Colonic mucosa (tissue), 4 donors: ENCODE data around the gene SLC5A6. TPM values are rescaled to one million over a fixed set of nuclear protein-coding genes. Genes with fewer than 3 reads are reported as not detected.

ENCODE experiments used
- DNase-seq: peaks from one replicate; pipeline ENCODE4 v3.0.0-alpha.2; 2020
- H3K27ac ChIP-seq: fragments of 200-600 bp; one replicate; pipeline ENCODE4 v1.8.0; 2021
- H3K27me3 ChIP-seq: fragments of 200-600 bp; one replicate; pipeline ENCODE4 v1.8.0; 2021
- H3K36me3 ChIP-seq: fragments of 200-600 bp; one replicate; pipeline ENCODE4 v1.8.0; 2021
- H3K4me1 ChIP-seq: fragments of 200-600 bp; one replicate; pipeline ENCODE4 v1.8.0; 2021; ENCODE audit warnings: mild to moderate bottlenecking
- H3K4me3 ChIP-seq: fragments of 200-600 bp; one replicate; pipeline ENCODE4 v1.8.0; 2021
- H3K9ac ChIP-seq, 2 donors: one replicate each; pipeline ENCODE4 v1.7.0; 2013; ENCODE audit warnings: control low read depth in 2 of 2, low read depth in 2 of 2, low read length in 2 of 2
- H3K9me3 ChIP-seq: fragments of 200-600 bp; one replicate; pipeline ENCODE4 v1.8.0; 2021
- CTCF ChIP-seq: fragments of 200-600 bp; IDR thresholded peaks from one replicate; pipeline ENCODE4 v1.8.0; 2022; ENCODE audit warnings: antibody characterized with exemption, mild to moderate bottlenecking
- intact Hi-C: fragments of 100-400 bp; cut with DNase I; formaldehyde crosslinking; loops from one replicate; pipeline ENCODE4 v1.14.1; 2022
- total RNA-seq, 2 donors: library from RNA; stranded (reverse); fragmentation: NEBNext Ultra II Directional in 1 of 2; extraction: Animal tissue kit (Norgen Biotek cat#: 25700) in 1 of 2; gene quantifications; one replicate each; pipeline ENCODE4 v1.2.1, GENCODE V29; 2021
- donor health status: healthy.
- donor health status: DM: no; HTN: no; CAD: no.
- donor health status: DM: no; HTN: no; CAD: no.

SLC5A6 gene
- total RNA-seq, 2 donors from 2014 or later = 19.4 to 57.5 TPM

- Histone ChIP-seq H3K27me3 (no peaks in the 10 kb centered on the region), H3K36me3 (no peaks in the 10 kb centered on the region), H3K4me1 (peaks cover 4% of the 10 kb centered on the region), H3K9ac (peak overlapping the region; percentile 68 to 86), H3K4me3 (peak overlapping the region; percentile 79), H3K27ac (peak overlapping the region; percentile 97), H3K9me3 (no peaks in the 10 kb centered on the region)
- DNase-seq = no peak
- no peak for TF ChIP-seq CTCF
- intact Hi-C loops = no loop called here
These were observed 676 bp downstream of the SLC5A6 start for GRCh38 chr2:27211241-27211942.

GRCh38 chr2:27209621-27210401, 2.3 kb downstream of the SLC5A6 start:
- no peak overlapping the region for H3K4me3 ChIP-seq
- H3K27me3 ChIP-seq = no peaks in the 10 kb centered on the region
- peaks cover 4% of the 10 kb centered on the region for H3K4me1 ChIP-seq
- intact Hi-C loops = no loop called here
- peak overlapping the region; percentile 12 for H3K27ac ChIP-seq
- peak; percentile 34 for DNase-seq
- peak overlapping the region in 1 of 2 donors; percentile 5 for H3K9ac ChIP-seq
- H3K9me3 ChIP-seq = no peaks in the 10 kb centered on the region
- H3K36me3 ChIP-seq = no peaks in the 10 kb centered on the region
- no peak for TF ChIP-seq CTCF

- Histone ChIP-seq H3K4me3 (no peak overlapping the region), H3K36me3 (no peaks in the 10 kb centered on the region), H3K9ac (no peak overlapping the region), H3K9me3 (no peaks in the 10 kb centered on the region), H3K27me3 (no peaks in the 10 kb centered on the region), H3K27ac (no peak overlapping the region), H3K4me1 (peaks cover 4% of the 10 kb centered on the region)
- DNase-seq = no peak
- TF ChIP-seq CTCF = no peak
- intact Hi-C loops = no loop called here
These were observed 3.5 kb downstream of the SLC5A6 start for GRCh38 chr2:27208486-27209050.

- H3K9me3 ChIP-seq = no peaks in the 10 kb centered on the region
- no peak for DNase-seq
- no peak overlapping the region for H3K9ac ChIP-seq
- H3K36me3 ChIP-seq = no peaks in the 10 kb centered on the region
- intact Hi-C loops = no loop called here
- H3K27me3 ChIP-seq = no peaks in the 10 kb centered on the region
- H3K27ac ChIP-seq = no peak overlapping the region
- peaks cover 4% of the 10 kb centered on the region for H3K4me1 ChIP-seq
- no peak overlapping the region for H3K4me3 ChIP-seq
- TF ChIP-seq CTCF = no peak
These were observed 5.7 kb downstream of the SLC5A6 start for GRCh38 chr2:27206346-27206745.

- intact Hi-C loops = no loop called here
- Histone ChIP-seq H3K27me3 (no peaks in the 10 kb centered on the region), H3K9ac (no peak overlapping the region), H3K27ac (no peak overlapping the region), H3K36me3 (no peaks in the 10 kb centered on the region), H3K4me1 (peaks cover 4% of the 10 kb centered on the region), H3K9me3 (no peaks in the 10 kb centered on the region), H3K4me3 (no peak overlapping the region)
- TF ChIP-seq CTCF = no peak
- no peak for DNase-seq
These were observed 6.9 kb downstream of the SLC5A6 start for GRCh38 chr2:27205206-27205605.
